HFF-Myc (cell line): ENCODE results near the gene CADPS.

Source experiments
- DNase-seq: peaks from one replicate; pipeline ENCODE4 v3.0.0-alpha.2; 2011; ENCODE audit warnings: low read depth; ENCODE audit errors: extremely low read depth
- H3K4me3 ChIP-seq: replicated peaks from 2 replicates; pipeline ENCODE4 v1.5.1; 2011; ENCODE audit warnings: low read depth, mild to moderate bottlenecking, control low read depth, low read length
- CTCF ChIP-seq: IDR thresholded peaks from 2 replicates; pipeline ENCODE4 v1.5.1; 2012; ENCODE audit warnings: mild to moderate bottlenecking, low read depth, low read length, control low read depth; ENCODE audit errors: missing control alignments

The CADPS gene

GRCh38 chr3:62874711-62875557 is at the start of gene CADPS:
Gene CADPS (minus strand): TSS chr3:62875416. CDS start chr3:62875029, 387 bp downstream.
- no peak for DNase-seq
- H3K4me3 ChIP-seq, result no peak within 1 kb of the TSS
- TF ChIP-seq CTCF, result no peak

- no peak for TF ChIP-seq CTCF
- no peak overlapping the region for H3K4me3 ChIP-seq
- no peak for DNase-seq
Measured at GRCh38 chr3:62923066-62923465, 47.9 kb upstream of the CADPS start.

- no peak for TF ChIP-seq CTCF
- H3K4me3 ChIP-seq, result no peak overlapping the region
- DNase-seq, result no peak
Measured at GRCh38 chr3:62922326-62922725, 47.1 kb upstream of the CADPS start.

- DNase-seq, result no peak
- no peak overlapping the region for H3K4me3 ChIP-seq
- no peak for TF ChIP-seq CTCF
Measured at GRCh38 chr3:62920466-62920784, 45.2 kb upstream of the CADPS start.

GRCh38 chr3:62919784-62920465 is 44.7 kb upstream of the CADPS start:
- DNase-seq, result no peak
- H3K4me3 ChIP-seq, result no peak overlapping the region
- no peak for TF ChIP-seq CTCF

GRCh38 chr3:62918777-62919176 is 43.6 kb upstream of the CADPS start:
- H3K4me3 ChIP-seq, result no peak overlapping the region
- TF ChIP-seq CTCF, result no peak
- DNase-seq, result no peak
